HG02938 (cell line): Measurements from ENCODE around the gene HNRNPC.
"Not testable (repeated sequence)": the region's sequence is repeated elsewhere in the genome, so short reads cannot be mapped to it uniquely, and the experiment has no call there.

Experiments used
- ATAC-seq: cut with Tn5 transposase; IDR thresholded peaks from one replicate; pipeline ENCODE4 v1.9.1; 2021; ENCODE audit warnings: mild to moderate bottlenecking, moderate library complexity; ENCODE audit not compliant: unreplicated experiment

The HNRNPC gene

GRCh38 chr14:21248338-21248737, 20.9 kb downstream of the HNRNPC start:
- no peak for ATAC-seq

- no peak for ATAC-seq
These were observed 23.4 kb downstream of the HNRNPC start for GRCh38 chr14:21245813-21246212.

- no peak for ATAC-seq
These were observed 24.7 kb downstream of the HNRNPC start for GRCh38 chr14:21244544-21244943.

- no peak for ATAC-seq
These were observed 27.9 kb downstream of the HNRNPC start for GRCh38 chr14:21241218-21241819.

GRCh38 chr14:21240417-21240816, 28.8 kb downstream of the HNRNPC start:
- no peak for ATAC-seq

- ATAC-seq = no peak
These were observed 30.3 kb downstream of the HNRNPC start for GRCh38 chr14:21238823-21239518.

- no peak for ATAC-seq
These were observed 32.1 kb downstream of the HNRNPC start for GRCh38 chr14:21236948-21237797.

GRCh38 chr14:21234112-21234511, 35.1 kb downstream of the HNRNPC start:
- no peak for ATAC-seq

- ATAC-seq = no peak
These were observed 35.7 kb downstream of the HNRNPC start for GRCh38 chr14:21233457-21234076.

- no peak for ATAC-seq
These were observed 38.1 kb downstream of the HNRNPC start for GRCh38 chr14:21231020-21231652.

- ATAC-seq = no peak
These were observed 39.4 kb downstream of the HNRNPC start for GRCh38 chr14:21229821-21230220.

GRCh38 chr14:21227981-21228380, 41.3 kb downstream of the HNRNPC start:
- ATAC-seq = no peak

- no peak for ATAC-seq
These were observed 42.1 kb downstream of the HNRNPC start for GRCh38 chr14:21227150-21227549.

- ATAC-seq = no peak
These were observed 42.8 kb downstream of the HNRNPC start for GRCh38 chr14:21226467-21226866.

- ATAC-seq = not testable (repeated sequence)
These were observed 44.1 kb downstream of the HNRNPC start for GRCh38 chr14:21225164-21225563.

GRCh38 chr14:21220874-21221477, 48.3 kb downstream of the HNRNPC start:
- ATAC-seq = no peak

- no peak for ATAC-seq
These were observed 49.6 kb downstream of the HNRNPC start for GRCh38 chr14:21219561-21220111.

- ATAC-seq = no peak
These were observed 50.1 kb downstream of the HNRNPC start for GRCh38 chr14:21219120-21219519.

- no peak for ATAC-seq
These were observed 53.4 kb downstream of the HNRNPC start for GRCh38 chr14:21215879-21216251.
